ENCODE results near the gene NKX6-1.

GRCh38 chr4:84493092-84493850 is 5.8 kb downstream of the NKX6-1 start:
- TF ChIP-seq SP1 (IDR thresholded peaks at IDR 0.05), result no peak
- no peak for TF ChIP-seq PKNOX1 (IDR thresholded peaks at IDR 0.05)
- no peak for TF ChIP-seq BHLHE40 (IDR thresholded peaks at IDR 0.05; ENCODE audit: borderline replicate concordance)
- no peak for TF ChIP-seq ARNT (IDR thresholded peaks at IDR 0.05)
- TF ChIP-seq HDGF (IDR thresholded peaks at IDR 0.05; ENCODE audit: borderline replicate concordance), result no peak
- no peak for TF ChIP-seq SUZ12 (IDR thresholded peaks at IDR 0.05)
- no peak for TF ChIP-seq FOXM1 (IDR thresholded peaks at IDR 0.05; ENCODE audit: borderline replicate concordance)
